Spinal cord (tissue), 10 donors: ENCODE results near the gene XPNPEP1. TPM values are rescaled to one million over a fixed set of nuclear protein-coding genes. Genes with fewer than 3 reads are reported as not detected.

Source experiments
- DNase-seq, 6 donors: peaks; one replicate each; pipeline versions ENCODE4 v3.0.0 to v3.0.0-alpha.2; 2013 to 2015; ENCODE audit warnings: low spot score in 6 of 6, low read depth in 4 of 6
- H3K27ac ChIP-seq: one replicate; pipeline ENCODE4 v1.5.1; 2013; ENCODE audit warnings: low read depth, low read length, control low read depth
- H3K27me3 ChIP-seq: one replicate; pipeline ENCODE4 v1.6.1; 2013; ENCODE audit warnings: low read length; ENCODE audit not compliant: control insufficient read depth, insufficient read depth
- H3K36me3 ChIP-seq: one replicate; pipeline ENCODE4 v1.6.1; 2013; ENCODE audit warnings: low read length; ENCODE audit not compliant: control insufficient read depth, insufficient read depth
- H3K4me1 ChIP-seq: one replicate; pipeline ENCODE4 v1.6.1; 2013; ENCODE audit warnings: low read length; ENCODE audit not compliant: control insufficient read depth, insufficient read depth
- H3K4me3 ChIP-seq: one replicate; pipeline ENCODE4 v1.5.1; 2013; ENCODE audit warnings: low read depth, low read length, control low read depth
- H3K9me3 ChIP-seq: one replicate; pipeline ENCODE4 v1.6.1; 2013; ENCODE audit warnings: low read length; ENCODE audit not compliant: control insufficient read depth, insufficient read depth
- WGBS: methylation state at CpG from one replicate; pipeline ENCODE4 v1.1.5; 2013; ENCODE audit warnings: missing lambda C conversion rate; ENCODE audit not compliant: insufficient coverage; 5-methylcytosine and 5-hydroxymethylcytosine counted together
- polyA plus RNA-seq, 2 donors: library from polyadenylated mRNA; unstranded; fragments of 120-200 nt; gene quantifications; one replicate each; pipeline ENCODE4 v1.2.1, GENCODE V29; 2013; ENCODE audit not compliant: insufficient read length in 2 of 2
- total RNA-seq, 2 donors: library from RNA; depleted of rRNA in 1 of 2; stranded (reverse); fragments of 120-200 nt in 1 of 2; fragments of >200 nt in 1 of 2; gene quantifications; one replicate each; pipeline versions ENCODE4 v1.2.3 to v1.2.4, GENCODE V29; 2013 to 2014
- donor health status: healthy.

The XPNPEP1 gene
- total and polyA plus RNA-seq, 4 donors, result 80.6 to 145 (median 95.7) TPM

- H3K4me3 ChIP-seq, result no peak overlapping the region
- peaks cover 2% of the 10 kb centered on the region for H3K9me3 ChIP-seq
- no peaks in the 10 kb centered on the region for H3K27me3 ChIP-seq
- no peaks in the 10 kb centered on the region for H3K4me1 ChIP-seq
- DNase-seq, result no peak
- no peak overlapping the region for H3K27ac ChIP-seq
- H3K36me3 ChIP-seq, result no peaks in the 10 kb centered on the region
Observed at GRCh38 chr10:109952526-109952925, 29.2 kb upstream of the XPNPEP1 start.

- Histone ChIP-seq H3K4me3 (no peak overlapping the region), H3K4me1 (no peaks in the 10 kb centered on the region), H3K9me3 (no peaks in the 10 kb centered on the region), H3K36me3 (no peaks in the 10 kb centered on the region), H3K27ac (no peak overlapping the region), H3K27me3 (no peaks in the 10 kb centered on the region)
- no peak for DNase-seq
- WGBS, result no CpG with 5 or more reads among the region's 5 CpGs
Observed at GRCh38 chr10:109947111-109947920, 24.0 kb upstream of the XPNPEP1 start.

- WGBS, result 75% methylated on average over 3 of the region's 3 CpGs
- Histone ChIP-seq H3K4me1 (no peaks in the 10 kb centered on the region), H3K36me3 (no peaks in the 10 kb centered on the region), H3K4me3 (no peak overlapping the region), H3K27me3 (no peaks in the 10 kb centered on the region), H3K9me3 (no peaks in the 10 kb centered on the region), H3K27ac (no peak overlapping the region)
- DNase-seq, result no peak
Observed at GRCh38 chr10:109946680-109947079, 23.4 kb upstream of the XPNPEP1 start.

GRCh38 chr10:109945473-109946177, 22.3 kb upstream of the XPNPEP1 start:
- Histone ChIP-seq H3K36me3 (no peaks in the 10 kb centered on the region), H3K4me1 (no peaks in the 10 kb centered on the region), H3K27me3 (no peaks in the 10 kb centered on the region), H3K9me3 (no peaks in the 10 kb centered on the region), H3K27ac (no peak overlapping the region), H3K4me3 (no peak overlapping the region)
- WGBS, result 60% methylated on average over 1 of the region's 4 CpGs
- no peak for DNase-seq

GRCh38 chr10:109944613-109945012, 21.3 kb upstream of the XPNPEP1 start:
- no peaks in the 10 kb centered on the region for H3K27me3 ChIP-seq
- H3K4me1 ChIP-seq, result no peaks in the 10 kb centered on the region
- DNase-seq, result no peak
- H3K4me3 ChIP-seq, result no peak overlapping the region
- no peaks in the 10 kb centered on the region for H3K9me3 ChIP-seq
- H3K36me3 ChIP-seq, result no peaks in the 10 kb centered on the region
- WGBS, result no CpG with 5 or more reads among the region's 1 CpG
- H3K27ac ChIP-seq, result no peak overlapping the region

DNA sequence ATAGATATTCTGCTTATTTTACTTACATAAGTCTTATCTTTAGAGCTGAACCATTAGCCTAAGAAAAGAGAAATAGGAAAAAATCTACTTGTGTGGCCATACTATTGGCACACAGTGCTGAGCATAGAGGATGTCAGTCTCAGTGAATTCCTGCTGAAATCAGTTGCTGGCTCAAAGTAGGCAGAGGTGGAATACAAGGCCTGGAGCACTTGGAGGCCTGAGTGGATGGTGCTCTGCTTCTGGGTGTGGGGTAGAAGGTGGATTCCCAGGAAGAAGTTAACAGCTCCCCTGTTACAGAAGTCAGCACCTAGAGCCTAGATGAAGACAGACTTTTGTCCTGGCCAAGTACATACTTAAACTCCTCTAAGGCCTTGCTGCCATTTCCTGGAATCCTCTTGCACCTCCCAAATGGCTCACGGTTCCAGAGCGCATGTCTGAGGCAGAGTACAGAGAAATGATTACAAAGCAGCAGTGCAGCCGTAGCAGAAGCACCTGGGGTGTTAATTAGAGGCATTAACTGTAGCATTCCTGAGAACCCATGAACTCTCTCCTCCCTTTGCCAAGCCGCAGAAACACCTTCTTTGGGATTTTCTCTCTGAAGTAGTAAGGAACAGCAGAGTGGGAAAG, 18.0 kb upstream of the XPNPEP1 start:
- no peaks in the 10 kb centered on the region for H3K9me3 ChIP-seq
- H3K4me1 ChIP-seq, result no peaks in the 10 kb centered on the region
- DNase-seq, result peak in 1 of 6 donors; percentile 35
- H3K27me3 ChIP-seq, result no peaks in the 10 kb centered on the region
- no peak overlapping the region for H3K4me3 ChIP-seq
- no peaks in the 10 kb centered on the region for H3K36me3 ChIP-seq
- 76% methylated on average over 3 of the region's 4 CpGs for WGBS
- no peak overlapping the region for H3K27ac ChIP-seq

DNA sequence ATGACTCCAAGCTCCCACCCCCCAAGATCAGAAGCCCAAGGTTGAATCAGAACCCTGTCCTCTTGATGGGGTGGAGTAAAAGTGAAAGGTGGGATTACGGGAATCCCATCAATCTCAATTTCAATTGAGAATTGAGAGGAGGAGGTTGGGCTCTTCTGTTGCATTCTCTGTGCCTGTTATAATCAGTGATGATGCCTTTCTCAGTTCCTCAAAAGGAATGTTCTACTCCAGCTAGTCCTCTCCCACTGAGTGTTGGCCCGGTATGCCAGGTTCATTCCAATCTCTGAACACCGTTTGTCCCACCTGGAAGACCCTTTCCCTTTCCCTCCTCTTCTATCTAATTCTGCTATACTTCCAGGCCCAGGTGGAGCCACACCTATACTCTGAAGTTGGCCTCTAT, 17.2 kb upstream of the XPNPEP1 start:
- no peaks in the 10 kb centered on the region for H3K9me3 ChIP-seq
- no peak overlapping the region for H3K27ac ChIP-seq
- WGBS, result 100% methylated on average over 2 of the region's 3 CpGs
- no peak for DNase-seq
- H3K4me3 ChIP-seq, result no peak overlapping the region
- H3K36me3 ChIP-seq, result no peaks in the 10 kb centered on the region
- H3K4me1 ChIP-seq, result no peaks in the 10 kb centered on the region
- no peaks in the 10 kb centered on the region for H3K27me3 ChIP-seq

DNA sequence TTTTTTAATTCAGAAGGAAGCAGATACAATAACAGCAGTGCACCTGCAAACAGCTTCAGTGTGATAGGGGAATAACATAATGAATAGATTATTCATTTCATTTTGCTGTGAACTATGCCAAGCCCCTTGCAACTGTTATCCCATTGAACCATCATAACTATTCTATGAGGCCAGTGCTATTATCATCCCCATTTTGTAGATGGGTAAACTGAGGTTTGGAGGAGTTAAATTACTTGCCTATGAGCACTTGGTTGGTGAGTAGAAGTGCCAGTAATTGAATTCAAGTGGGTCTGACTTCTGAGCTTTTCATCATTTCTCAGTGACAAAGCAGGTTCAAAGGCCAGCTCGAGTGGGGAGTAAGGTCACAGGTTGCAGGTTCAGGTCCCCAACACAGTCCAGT, 16.8 kb upstream of the XPNPEP1 start:
- Histone ChIP-seq H3K4me3 (no peak overlapping the region), H3K9me3 (no peaks in the 10 kb centered on the region), H3K36me3 (no peaks in the 10 kb centered on the region), H3K27ac (no peak overlapping the region), H3K27me3 (no peaks in the 10 kb centered on the region), H3K4me1 (peaks cover 1% of the 10 kb centered on the region)
- WGBS, result no CpG with 5 or more reads among the region's 1 CpG
- no peak for DNase-seq

GRCh38 chr10:109939315-109939961, 16.1 kb upstream of the XPNPEP1 start:
- Histone ChIP-seq H3K4me3 (no peak overlapping the region), H3K36me3 (no peaks in the 10 kb centered on the region), H3K9me3 (no peaks in the 10 kb centered on the region), H3K27ac (no peak overlapping the region), H3K27me3 (no peaks in the 10 kb centered on the region), H3K4me1 (peaks cover 6% of the 10 kb centered on the region)
- DNase-seq, result no peak
- WGBS, result 50% methylated on average over 1 of the region's 3 CpGs
